Measurements from ENCODE around the gene LSAMP.

LSAMP gene

GRCh38 chr3:116445311-116445841 lies at the start of gene LSAMP:
Gene LSAMP (minus strand): TSS chr3:116445487.
- no peaks in the 10 kb centered on the region for H3K9me3 ChIP-seq (ENCODE audit: control insufficient read depth, insufficient read depth, low read depth, low read length)
- TF ChIP-seq ZNF24 (tag by site-specific recombination; IDR thresholded peaks at IDR 0.05): no peak
- no peak for TF ChIP-seq ZNF112 (tag by site-specific recombination; IDR thresholded peaks at IDR 0.05)
- H3K36me3 ChIP-seq (ENCODE audit: control insufficient read depth in 2 of 2, insufficient read depth in 1 of 2, low read length in 2 of 2): no peaks in the 10 kb centered on the region
- POLR2A ChIA-PET: no interaction called here
- no peak within 1 kb of the TSS for H3K27ac ChIP-seq (ENCODE audit: extremely low read depth, low read depth, low read length)
- H3K4me3 ChIP-seq (ENCODE audit: low read depth, low read length): peak within 1 kb of the TSS; percentile 41
- no peaks in the 10 kb centered on the region for H3K4me1 ChIP-seq (ENCODE audit: control insufficient read depth, insufficient read depth, low read length)
- CTCF ChIA-PET: no interaction called here

GRCh38 chr3:116492379-116492778 lies 47.1 kb upstream of the LSAMP start:
- Histone ChIP-seq H3K27ac (ENCODE audit: extremely low read depth, low read depth, low read length) (no peak overlapping the region), H3K4me1 (ENCODE audit: control insufficient read depth, insufficient read depth, low read length) (no peaks in the 10 kb centered on the region), H3K36me3 (ENCODE audit: control insufficient read depth in 2 of 2, insufficient read depth in 1 of 2, low read length in 2 of 2) (no peaks in the 10 kb centered on the region), H3K9me3 (ENCODE audit: control insufficient read depth, insufficient read depth, low read depth, low read length) (no peaks in the 10 kb centered on the region), H3K4me3 (ENCODE audit: low read depth, low read length) (no peak overlapping the region)
- ChIA-PET POLR2A (no interaction called here), CTCF (no interaction called here)
- TF ChIP-seq ZNF791 (tag by site-specific recombination; IDR thresholded peaks at IDR 0.05) (no peak), EGR2 (tag by site-specific recombination; IDR thresholded peaks at IDR 0.05; ENCODE audit: low read depth) (no peak), AEBP2 (tag by site-specific recombination; IDR thresholded peaks at IDR 0.05; ENCODE audit: borderline replicate concordance) (no peak), ZNF747 (tag by site-specific recombination; IDR thresholded peaks at IDR 0.05) (no peak), ZSCAN30 (tag by site-specific recombination; IDR thresholded peaks at IDR 0.05) (no peak), ZNF114 (tag by site-specific recombination; IDR thresholded peaks at IDR 0.05) (no peak), BCL11A (tag by site-specific recombination; IDR thresholded peaks at IDR 0.05; ENCODE audit: low read depth) (no peak), ZNF112 (tag by site-specific recombination; IDR thresholded peaks at IDR 0.05) (no peak), ZNF488 (tag by site-specific recombination; IDR thresholded peaks at IDR 0.05) (no peak), ZNF10 (tag by site-specific recombination; IDR thresholded peaks at IDR 0.05) (no peak), ZNF18 (tag by site-specific recombination; IDR thresholded peaks at IDR 0.05) (no peak), ZNF549 (tag by site-specific recombination; IDR thresholded peaks at IDR 0.05) (no peak), WT1 (tag by site-specific recombination; IDR thresholded peaks at IDR 0.05) (no peak)

GRCh38 chr3:116483135-116483534 lies 37.8 kb upstream of the LSAMP start:
- no peaks in the 10 kb centered on the region for H3K4me1 ChIP-seq (ENCODE audit: control insufficient read depth, insufficient read depth, low read length)
- no peak for TF ChIP-seq ZNF777 (tag by site-specific recombination; IDR thresholded peaks at IDR 0.05; ENCODE audit: borderline replicate concordance)
- no peak for TF ChIP-seq YY1 (tag by site-specific recombination; IDR thresholded peaks at IDR 0.05)
- POLR2A ChIA-PET: no interaction called here
- no peaks in the 10 kb centered on the region for H3K36me3 ChIP-seq (ENCODE audit: control insufficient read depth in 2 of 2, insufficient read depth in 1 of 2, low read length in 2 of 2)
- no peak overlapping the region for H3K4me3 ChIP-seq (ENCODE audit: low read depth, low read length)
- H3K9me3 ChIP-seq (ENCODE audit: control insufficient read depth, insufficient read depth, low read depth, low read length): no peaks in the 10 kb centered on the region
- CTCF ChIA-PET: no interaction called here
- H3K27ac ChIP-seq (ENCODE audit: extremely low read depth, low read depth, low read length): no peak overlapping the region
